Measurements from ENCODE around the gene TMEM87B. TPM values are rescaled to one million over a fixed set of nuclear protein-coding genes. Genes with fewer than 3 reads are reported as not detected.

Gene TMEM87B
- polyA plus RNA-seq, 4 donors: 17.3 to 43.3 (median 26.1) TPM

DNA sequence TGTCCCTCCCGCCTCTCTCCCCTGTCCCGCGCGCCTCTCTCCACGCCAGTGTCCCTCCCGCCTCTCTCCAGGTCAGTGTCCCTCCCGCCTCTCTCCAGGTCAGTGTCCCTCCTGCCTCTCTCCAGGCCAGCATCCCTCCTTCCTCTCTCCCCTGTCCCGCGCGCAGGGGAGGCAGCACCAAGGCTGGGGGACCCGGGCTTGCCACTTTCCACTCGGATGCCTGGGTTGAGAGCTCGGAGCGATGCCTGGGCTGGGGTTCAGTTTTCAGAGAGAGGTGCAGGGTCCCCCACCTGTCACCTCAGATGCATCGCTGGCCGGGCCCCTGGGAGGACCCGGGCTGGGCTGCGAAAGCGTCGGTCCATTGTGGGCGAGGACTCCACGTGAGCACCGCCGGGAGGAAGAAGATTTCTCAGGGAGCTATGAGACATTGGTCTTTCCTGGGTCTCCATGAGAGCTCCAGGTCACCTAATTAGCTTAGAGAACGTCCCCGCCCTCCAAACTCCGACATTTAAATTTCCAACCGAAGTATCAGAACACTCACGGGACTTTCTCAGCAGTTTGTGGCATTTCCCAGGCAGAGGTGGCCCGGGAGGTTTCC is 85.2 kb downstream of the TMEM87B start:
- Histone ChIP-seq H3K27me3 (ENCODE audit: control insufficient read depth in 3 of 3, insufficient read depth in 3 of 3, low read length in 3 of 3) (peaks cover 0 to 43% (median 0%) of the 10 kb centered on the region in 3 donors), H3K4me3 (ENCODE audit: low read depth in 1 of 3, low read length in 3 of 3) (peak overlapping the region in 1 of 3 donors; percentile 10), H3K36me3 (ENCODE audit: control insufficient read depth in 3 of 3, insufficient read depth in 2 of 3, low read depth in 1 of 3, low read length in 3 of 3) (no peaks in the 10 kb centered on the region), H3K27ac (ENCODE audit: low read depth in 1 of 3, low read length in 2 of 3) (no peak overlapping the region), H3K9me3 (ENCODE audit: control insufficient read depth in 2 of 2, insufficient read depth in 1 of 2, low read depth in 1 of 2, low read length in 1 of 2) (no peaks in the 10 kb centered on the region), H3K4me1 (ENCODE audit: control insufficient read depth in 3 of 3, insufficient read depth in 2 of 3, low read depth in 1 of 3, low read length in 2 of 3) (peaks cover 0 to 4% (median 0%) of the 10 kb centered on the region in 3 donors)
- WGBS, 3 donors: 15 to 36% (median 19%) methylated on average over 29 to 30 of the region's 30 CpGs
- no peak for FAIRE-seq
- DNase-seq: no peak

DNA sequence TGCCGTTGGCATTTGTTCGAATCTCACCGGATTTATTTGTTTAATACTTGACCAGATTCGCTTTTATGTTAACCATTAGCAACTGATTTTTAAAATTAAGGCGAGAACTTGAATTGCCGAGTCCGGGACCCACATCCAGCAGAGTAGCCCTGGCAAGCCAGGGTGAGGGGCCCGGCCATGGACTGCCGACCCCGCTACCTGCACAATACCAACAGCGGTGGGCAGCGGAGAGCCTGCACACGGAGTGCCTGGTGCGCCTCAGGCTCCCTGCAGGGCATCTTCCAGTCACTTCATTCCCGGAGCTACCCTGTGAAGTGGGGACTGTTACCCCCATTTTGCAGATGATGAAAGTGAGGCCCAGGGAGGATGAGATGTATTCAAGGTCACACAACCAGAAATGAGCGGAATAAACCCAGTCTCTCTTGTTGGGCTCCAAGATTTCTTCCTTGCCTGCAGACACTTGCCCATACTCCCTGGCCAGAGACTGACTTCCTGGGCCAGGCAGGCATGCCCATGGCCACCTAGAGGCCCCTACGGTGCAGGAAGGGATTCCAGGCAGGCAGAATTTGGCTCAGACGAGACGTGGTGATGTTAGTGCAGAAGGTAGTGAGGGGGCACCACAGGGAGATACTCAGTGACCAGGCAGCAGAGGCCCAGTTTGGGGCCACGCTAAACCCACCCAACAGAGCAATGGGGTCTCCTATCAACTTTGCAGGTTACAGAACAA is 86.0 kb downstream of the TMEM87B start:
- no peak for FAIRE-seq
- DNase-seq: no peak
- Histone ChIP-seq H3K9me3 (ENCODE audit: control insufficient read depth in 2 of 2, insufficient read depth in 1 of 2, low read depth in 1 of 2, low read length in 1 of 2) (no peaks in the 10 kb centered on the region), H3K36me3 (ENCODE audit: control insufficient read depth in 3 of 3, insufficient read depth in 2 of 3, low read depth in 1 of 3, low read length in 3 of 3) (no peaks in the 10 kb centered on the region), H3K4me3 (ENCODE audit: low read depth in 1 of 3, low read length in 3 of 3) (no peak overlapping the region), H3K27me3 (ENCODE audit: control insufficient read depth in 3 of 3, insufficient read depth in 3 of 3, low read length in 3 of 3) (peaks cover 0 to 43% (median 0%) of the 10 kb centered on the region in 3 donors), H3K4me1 (ENCODE audit: control insufficient read depth in 3 of 3, insufficient read depth in 2 of 3, low read depth in 1 of 3, low read length in 2 of 3) (peaks cover 0 to 4% (median 0%) of the 10 kb centered on the region in 3 donors), H3K27ac (ENCODE audit: low read depth in 1 of 3, low read length in 2 of 3) (no peak overlapping the region)
- WGBS, 3 donors: 83 to 87% (median 87%) methylated on average over 20 of the region's 20 CpGs

DNA sequence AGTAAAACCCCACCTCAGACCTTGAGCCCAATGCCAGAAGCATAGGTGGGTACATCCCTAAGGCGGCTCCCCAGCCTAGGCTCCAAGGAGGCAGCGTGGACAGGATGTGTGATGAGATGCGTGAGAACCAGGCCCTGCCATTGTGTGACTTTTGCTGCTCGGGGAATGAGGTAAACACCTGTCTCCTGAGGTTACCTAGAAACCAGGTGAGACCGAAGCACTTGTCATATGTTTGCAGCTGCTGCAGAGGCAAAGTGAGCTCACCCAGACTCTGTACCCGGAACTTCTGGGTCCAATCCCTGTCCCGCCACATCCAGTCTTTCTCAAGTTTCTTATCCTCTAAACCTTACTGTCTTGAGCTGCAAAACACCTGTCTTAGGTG is 86.5 kb downstream of the TMEM87B start:
- FAIRE-seq (no peak), DNase-seq (peak; percentile 23 to 33)
- Histone ChIP-seq H3K36me3 (ENCODE audit: control insufficient read depth in 3 of 3, insufficient read depth in 2 of 3, low read depth in 1 of 3, low read length in 3 of 3) (no peaks in the 10 kb centered on the region), H3K4me1 (ENCODE audit: control insufficient read depth in 3 of 3, insufficient read depth in 2 of 3, low read depth in 1 of 3, low read length in 2 of 3) (peaks cover 0 to 4% (median 0%) of the 10 kb centered on the region in 3 donors), H3K27ac (ENCODE audit: low read depth in 1 of 3, low read length in 2 of 3) (no peak overlapping the region), H3K9me3 (ENCODE audit: control insufficient read depth in 2 of 2, insufficient read depth in 1 of 2, low read depth in 1 of 2, low read length in 1 of 2) (no peaks in the 10 kb centered on the region), H3K4me3 (ENCODE audit: low read depth in 1 of 3, low read length in 3 of 3) (no peak overlapping the region), H3K27me3 (ENCODE audit: control insufficient read depth in 3 of 3, insufficient read depth in 3 of 3, low read length in 3 of 3) (peaks cover 0 to 41% (median 0%) of the 10 kb centered on the region in 3 donors)
- 30 to 67% (median 54%) methylated on average over 7 of the region's 7 CpGs for WGBS, 3 donors

DNA sequence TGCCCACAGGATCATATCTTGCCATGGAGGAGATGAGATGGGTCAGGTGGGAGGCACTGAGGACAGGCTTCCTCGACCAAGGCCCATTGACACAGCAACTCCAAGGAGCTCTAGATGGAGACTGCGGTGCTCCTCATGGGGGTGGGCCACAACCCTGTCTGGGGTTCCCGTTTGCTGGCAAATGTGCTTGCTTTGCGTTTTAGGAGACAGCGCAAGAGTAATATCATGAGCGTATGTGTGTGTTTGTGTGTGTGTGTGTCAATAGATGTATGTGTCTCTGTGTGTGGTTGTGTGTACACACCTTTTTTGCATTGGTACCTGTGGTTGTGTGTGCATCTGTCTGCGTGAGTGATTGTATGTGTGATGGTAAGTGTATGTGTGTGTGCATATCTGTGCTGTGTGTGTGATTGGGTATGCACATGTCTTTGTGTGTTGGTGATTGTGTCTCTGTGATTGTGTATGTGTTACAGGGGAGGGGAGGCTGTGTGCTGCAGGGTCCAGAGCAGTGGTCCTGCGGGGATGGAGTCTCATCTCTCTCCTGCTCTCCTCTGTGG is 87.5 kb downstream of the TMEM87B start:
- no peak for DNase-seq
- Histone ChIP-seq H3K27me3 (ENCODE audit: control insufficient read depth in 3 of 3, insufficient read depth in 3 of 3, low read length in 3 of 3) (peaks cover 0 to 33% (median 0%) of the 10 kb centered on the region in 3 donors), H3K4me3 (ENCODE audit: low read depth in 1 of 3, low read length in 3 of 3) (no peak overlapping the region), H3K27ac (ENCODE audit: low read depth in 1 of 3, low read length in 2 of 3) (no peak overlapping the region), H3K36me3 (ENCODE audit: control insufficient read depth in 3 of 3, insufficient read depth in 2 of 3, low read depth in 1 of 3, low read length in 3 of 3) (no peaks in the 10 kb centered on the region), H3K9me3 (ENCODE audit: control insufficient read depth in 2 of 2, insufficient read depth in 1 of 2, low read depth in 1 of 2, low read length in 1 of 2) (no peaks in the 10 kb centered on the region), H3K4me1 (ENCODE audit: control insufficient read depth in 3 of 3, insufficient read depth in 2 of 3, low read depth in 1 of 3, low read length in 2 of 3) (peaks cover 0 to 4% (median 0%) of the 10 kb centered on the region in 3 donors)
- 84 to 88% (median 85%) methylated on average over 8 of the region's 8 CpGs for WGBS, 3 donors
- FAIRE-seq: no peak

DNA sequence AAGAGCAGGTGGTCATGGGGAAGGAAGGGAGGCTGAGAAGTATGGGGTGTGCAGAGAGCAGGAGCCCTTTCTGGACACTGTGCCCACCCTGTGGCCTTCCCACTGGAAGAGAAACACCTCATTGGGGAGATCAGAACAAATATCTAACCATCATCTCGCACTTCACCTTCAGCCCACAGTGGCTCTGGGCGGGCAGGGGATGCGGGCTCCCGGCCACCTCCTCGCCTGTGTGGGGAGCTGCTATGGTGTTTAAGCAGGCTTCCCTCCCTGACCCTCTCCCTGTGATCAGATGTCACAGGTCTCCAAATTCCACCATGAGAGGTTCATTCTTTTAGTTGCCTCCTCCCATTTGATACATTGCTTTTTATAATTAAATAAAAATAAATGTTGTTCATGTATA is 88.1 kb downstream of the TMEM87B start:
- no peaks in the 10 kb centered on the region for H3K9me3 ChIP-seq (ENCODE audit: control insufficient read depth in 2 of 2, insufficient read depth in 1 of 2, low read depth in 1 of 2, low read length in 1 of 2)
- H3K36me3 ChIP-seq (ENCODE audit: control insufficient read depth in 3 of 3, insufficient read depth in 2 of 3, low read depth in 1 of 3, low read length in 3 of 3): no peaks in the 10 kb centered on the region
- no peak overlapping the region for H3K4me3 ChIP-seq (ENCODE audit: low read depth in 1 of 3, low read length in 3 of 3)
- H3K27ac ChIP-seq (ENCODE audit: low read depth in 1 of 3, low read length in 2 of 3): no peak overlapping the region
- DNase-seq (no peak), FAIRE-seq (no peak)
- WGBS, 3 donors: 91 to 93% (median 93%) methylated on average over 5 of the region's 5 CpGs
- H3K27me3 ChIP-seq (ENCODE audit: control insufficient read depth in 3 of 3, insufficient read depth in 3 of 3, low read length in 3 of 3): peaks cover 0 to 29% (median 0%) of the 10 kb centered on the region in 3 donors
- H3K4me1 ChIP-seq (ENCODE audit: control insufficient read depth in 3 of 3, insufficient read depth in 2 of 3, low read depth in 1 of 3, low read length in 2 of 3): no peaks in the 10 kb centered on the region

DNA sequence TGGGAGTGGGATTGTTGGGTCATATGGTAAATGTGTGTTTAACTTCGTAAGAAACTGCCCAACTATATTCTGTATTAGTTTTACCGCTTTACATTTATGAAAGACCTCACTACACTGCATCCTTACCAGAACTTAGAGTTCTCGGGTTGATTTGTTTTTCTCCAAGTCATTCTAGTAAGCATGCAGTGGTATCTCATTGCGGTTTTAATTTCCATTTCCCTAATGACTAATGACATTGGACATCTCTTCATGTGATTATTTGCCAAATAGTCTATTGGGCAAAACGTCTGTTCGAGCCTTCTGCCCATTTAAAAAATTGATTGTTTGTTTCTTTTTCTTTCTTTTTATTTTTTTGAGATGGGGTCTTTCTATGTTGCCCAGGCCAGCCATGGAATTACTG is 89.9 kb downstream of the TMEM87B start:
- FAIRE-seq: no peak
- WGBS, 3 donors: 84 to 92% (median 91%) methylated on average over 6 of the region's 6 CpGs

DNA sequence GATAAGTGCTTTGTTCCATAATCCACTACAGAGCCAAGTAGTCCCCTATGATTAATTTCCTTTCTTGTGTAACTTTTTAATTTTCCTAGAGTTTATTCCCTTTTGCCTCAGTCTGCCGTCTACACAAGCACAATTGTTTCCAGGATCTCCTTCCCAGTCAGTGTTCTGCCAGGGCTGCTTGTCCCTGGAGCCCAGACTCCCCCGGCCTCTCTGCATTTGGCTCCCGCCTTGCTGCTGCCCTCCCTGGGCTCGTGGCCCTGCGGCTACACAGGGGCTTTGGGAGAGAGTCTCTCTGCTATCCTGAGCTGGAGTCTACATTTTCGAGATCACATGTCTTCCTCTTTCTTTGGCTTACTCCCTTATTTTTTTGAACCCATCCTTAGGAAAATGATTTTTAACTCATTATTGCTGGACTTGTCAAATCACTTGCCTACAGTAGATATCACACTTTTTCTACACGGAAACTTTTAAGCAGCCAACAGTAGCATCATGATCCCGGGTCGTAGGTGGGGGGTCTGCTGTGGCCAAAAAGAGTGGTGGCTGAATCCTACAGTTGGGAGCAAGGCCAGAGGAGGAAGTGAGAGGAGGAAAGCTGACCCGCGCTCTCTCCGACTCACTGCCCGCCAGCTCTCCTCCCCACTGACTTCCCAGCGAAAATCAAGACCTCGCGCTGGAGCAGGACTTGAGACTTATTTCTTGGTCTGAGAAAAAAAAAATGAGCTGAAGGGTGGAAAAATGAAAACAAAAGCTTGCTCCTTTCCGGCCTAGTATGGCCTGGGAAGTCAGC is 92.5 kb downstream of the TMEM87B start:
- no peaks in the 10 kb centered on the region for H3K9me3 ChIP-seq (ENCODE audit: control insufficient read depth in 2 of 2, insufficient read depth in 1 of 2, low read depth in 1 of 2, low read length in 1 of 2)
- no peak overlapping the region for H3K4me3 ChIP-seq (ENCODE audit: low read depth in 1 of 3, low read length in 3 of 3)
- peaks cover 0 to 5% (median 0%) of the 10 kb centered on the region in 3 donors for H3K27me3 ChIP-seq (ENCODE audit: control insufficient read depth in 3 of 3, insufficient read depth in 3 of 3, low read length in 3 of 3)
- no peaks in the 10 kb centered on the region for H3K4me1 ChIP-seq (ENCODE audit: control insufficient read depth in 3 of 3, insufficient read depth in 2 of 3, low read depth in 1 of 3, low read length in 2 of 3)
- no peak overlapping the region for H3K27ac ChIP-seq (ENCODE audit: low read depth in 1 of 3, low read length in 2 of 3)
- H3K36me3 ChIP-seq (ENCODE audit: control insufficient read depth in 3 of 3, insufficient read depth in 2 of 3, low read depth in 1 of 3, low read length in 3 of 3): no peaks in the 10 kb centered on the region
- DNase-seq (no peak), FAIRE-seq (no peak)
- 89 to 96% (median 90%) methylated on average over 17 of the region's 17 CpGs for WGBS, 3 donors

More for the DNA sequence above, 89.9 kb downstream of the TMEM87B start:
- Histone ChIP-seq H3K36me3 (ENCODE audit: control insufficient read depth in 3 of 3, insufficient read depth in 2 of 3, low read depth in 1 of 3, low read length in 3 of 3) (no peaks in the 10 kb centered on the region), H3K4me1 (ENCODE audit: control insufficient read depth in 3 of 3, insufficient read depth in 2 of 3, low read depth in 1 of 3, low read length in 2 of 3) (no peaks in the 10 kb centered on the region), H3K9me3 (ENCODE audit: control insufficient read depth in 2 of 2, insufficient read depth in 1 of 2, low read depth in 1 of 2, low read length in 1 of 2) (no peaks in the 10 kb centered on the region), H3K4me3 (ENCODE audit: low read depth in 1 of 3, low read length in 3 of 3) (no peak overlapping the region), H3K27ac (ENCODE audit: low read depth in 1 of 3, low read length in 2 of 3) (no peak overlapping the region), H3K27me3 (ENCODE audit: control insufficient read depth in 3 of 3, insufficient read depth in 3 of 3, low read length in 3 of 3) (peaks cover 0 to 29% (median 0%) of the 10 kb centered on the region in 3 donors)
- DNase-seq: no peak

DNA sequence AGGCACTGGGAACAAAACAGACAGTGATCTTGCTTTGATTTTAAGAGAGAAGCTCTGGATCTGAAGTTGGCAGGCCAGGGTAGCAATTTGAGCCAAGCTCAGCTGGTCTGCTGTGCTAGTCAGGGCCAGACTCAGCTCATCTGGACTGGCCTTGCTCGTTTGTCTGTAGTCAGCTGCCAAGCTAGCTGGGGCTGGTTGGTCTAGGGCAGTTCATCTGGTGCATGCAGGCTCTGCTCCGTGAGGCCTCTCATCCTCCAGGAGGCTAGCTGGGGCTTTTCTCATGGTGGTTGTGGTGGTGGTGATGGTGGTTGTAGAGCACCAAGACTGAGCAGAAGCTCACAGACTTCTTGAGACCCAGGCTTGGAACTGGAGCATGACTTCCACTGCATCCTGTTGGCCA is 93.4 kb downstream of the TMEM87B start:
- no peaks in the 10 kb centered on the region for H3K4me1 ChIP-seq (ENCODE audit: control insufficient read depth in 3 of 3, insufficient read depth in 2 of 3, low read depth in 1 of 3, low read length in 2 of 3)
- H3K27ac ChIP-seq (ENCODE audit: low read depth in 1 of 3, low read length in 2 of 3): no peak overlapping the region
- no peak overlapping the region for H3K4me3 ChIP-seq (ENCODE audit: low read depth in 1 of 3, low read length in 3 of 3)
- 72 to 84% (median 76%) methylated on average over 2 of the region's 2 CpGs for WGBS, 3 donors
- no peaks in the 10 kb centered on the region for H3K27me3 ChIP-seq (ENCODE audit: control insufficient read depth in 3 of 3, insufficient read depth in 3 of 3, low read length in 3 of 3)
- no peak for DNase-seq
- H3K36me3 ChIP-seq (ENCODE audit: control insufficient read depth in 3 of 3, insufficient read depth in 2 of 3, low read depth in 1 of 3, low read length in 3 of 3): no peaks in the 10 kb centered on the region
- FAIRE-seq: no peak
- no peaks in the 10 kb centered on the region for H3K9me3 ChIP-seq (ENCODE audit: control insufficient read depth in 2 of 2, insufficient read depth in 1 of 2, low read depth in 1 of 2, low read length in 1 of 2)

All from small intestine (tissue), 7 donors.